H9 (cell line): ENCODE data around the gene NBL1. TPM values are rescaled to one million over a fixed set of nuclear protein-coding genes. Genes with fewer than 3 reads are reported as not detected.

Experiments used
- DNase-seq: peaks from one replicate; pipeline ENCODE4 v3.0.0-alpha.2; 2017
- H2AFZ ChIP-seq: one replicate; pipeline ENCODE4 v1.6.1; 2013; ENCODE audit warnings: mild to moderate bottlenecking, low read length, control low read depth, moderate library complexity
- H2AK5ac ChIP-seq: 2 replicates; pipeline ENCODE4 v1.6.1; 2013; ENCODE audit warnings: low read length, control low read depth, mixed read lengths; ENCODE audit not compliant: insufficient read length
- H2BK120ac ChIP-seq: one replicate; pipeline ENCODE4 v1.6.1; 2013; ENCODE audit warnings: low read depth, mild to moderate bottlenecking, low read length, control low read depth, inconsistent platforms; ENCODE audit not compliant: poor library complexity, severe bottlenecking
- H2BK12ac ChIP-seq: 2 replicates; pipeline ENCODE4 v1.6.1; 2013; ENCODE audit warnings: low read length, control low read depth, mixed read lengths, low read depth; ENCODE audit not compliant: insufficient read length
- H2BK15ac ChIP-seq: 2 replicates; pipeline ENCODE4 v1.6.1; 2013; ENCODE audit warnings: low read depth, low read length, control low read depth
- H2BK20ac ChIP-seq: one replicate; pipeline ENCODE4 v1.6.1; 2013; ENCODE audit warnings: low read depth, mild to moderate bottlenecking, low read length, control low read depth, inconsistent platforms; ENCODE audit not compliant: poor library complexity, severe bottlenecking
- H2BK5ac ChIP-seq: 2 replicates; pipeline ENCODE4 v1.6.1; 2013; ENCODE audit warnings: low read length, control low read depth, mixed read lengths; ENCODE audit not compliant: insufficient read length
- H3K14ac ChIP-seq: 2 replicates; pipeline ENCODE4 v1.6.1; 2013; ENCODE audit warnings: low read length, control low read depth; ENCODE audit not compliant: insufficient read depth
- H3K18ac ChIP-seq: 2 replicates; pipeline ENCODE4 v1.6.1; 2013; ENCODE audit warnings: low read depth, mild to moderate bottlenecking, mixed read lengths, low read length, control low read depth; ENCODE audit not compliant: insufficient read length
- H3K23ac ChIP-seq: 2 replicates; pipeline ENCODE4 v1.6.1; 2013; ENCODE audit warnings: low read length, control low read depth, mixed read lengths, low read depth; ENCODE audit not compliant: insufficient read length
- H3K23me2 ChIP-seq: 2 replicates; pipeline ENCODE4 v1.6.1; 2013; ENCODE audit warnings: low read depth, mild to moderate bottlenecking, mixed read lengths, low read length, control low read depth; ENCODE audit not compliant: insufficient read length, poor library complexity, severe bottlenecking
- H3K27ac ChIP-seq: 2 replicates; pipeline ENCODE4 v1.5.1; 2013; ENCODE audit warnings: low read length, control low read depth, mixed read lengths, low read depth; ENCODE audit not compliant: insufficient read length
- H3K27me3 ChIP-seq: 2 replicates; pipeline ENCODE4 v1.6.1; 2013; ENCODE audit warnings: low read length, control low read depth, inconsistent platforms; ENCODE audit not compliant: insufficient read depth
- H3K4ac ChIP-seq: 2 replicates; pipeline ENCODE4 v1.6.1; 2013; ENCODE audit warnings: low read depth, mild to moderate bottlenecking, control low read depth, inconsistent platforms, low read length, moderate library complexity
- H3K4me1 ChIP-seq: 2 replicates; pipeline ENCODE4 v1.6.1; 2013; ENCODE audit warnings: low read length, control low read depth, inconsistent platforms; ENCODE audit not compliant: insufficient read depth
- H3K4me2 ChIP-seq: 2 replicates; pipeline ENCODE4 v1.6.1; 2013; ENCODE audit warnings: low read length, control low read depth, mixed read lengths; ENCODE audit not compliant: insufficient read length, insufficient read depth
- H3K56ac ChIP-seq: 2 replicates; pipeline ENCODE4 v1.6.1; 2013; ENCODE audit warnings: low read depth, mild to moderate bottlenecking, mixed read lengths, low read length, control low read depth; ENCODE audit not compliant: insufficient read length
- H3K79me1 ChIP-seq: 2 replicates; pipeline ENCODE4 v1.6.1; 2013; ENCODE audit warnings: low read depth, mild to moderate bottlenecking, moderate library complexity, low read length, control low read depth, inconsistent platforms; ENCODE audit not compliant: insufficient read depth, poor library complexity, severe bottlenecking
- H3K79me2 ChIP-seq: 2 replicates; pipeline ENCODE4 v1.6.1; 2013; ENCODE audit warnings: low read length, control low read depth, inconsistent platforms; ENCODE audit not compliant: insufficient read depth
- H3K9ac ChIP-seq: 2 replicates; pipeline ENCODE4 v1.6.1; 2013; ENCODE audit warnings: low read length, control low read depth, mixed read lengths; ENCODE audit not compliant: insufficient read length; ENCODE audit errors: extremely low read depth
- H3K9me3 ChIP-seq: one replicate; pipeline ENCODE4 v1.6.1; 2013; ENCODE audit warnings: low read depth, low read length, inconsistent platforms; ENCODE audit not compliant: control insufficient read depth
- H3T11ph ChIP-seq: one replicate; pipeline ENCODE4 v1.6.1; 2013; ENCODE audit warnings: mild to moderate bottlenecking, low read length, control low read depth, inconsistent platforms
- H4K20me1 ChIP-seq: one replicate; pipeline ENCODE4 v1.6.1; 2013; ENCODE audit not compliant: control insufficient read depth, insufficient read length, insufficient read depth
- H4K5ac ChIP-seq: 2 replicates; pipeline ENCODE4 v1.6.1; 2013; ENCODE audit warnings: low read depth, mild to moderate bottlenecking, mixed read lengths, low read length, control low read depth; ENCODE audit not compliant: insufficient read length
- H4K8ac ChIP-seq: replicated peaks from 2 replicates; pipeline ENCODE4 v1.6.1; 2013; ENCODE audit warnings: low read length, control low read depth, mixed read lengths, low read depth; ENCODE audit not compliant: insufficient read length
- H4K91ac ChIP-seq: 2 replicates; pipeline ENCODE4 v1.6.1; 2013; ENCODE audit warnings: low read depth, mild to moderate bottlenecking, moderate library complexity, mixed read lengths, low read length, control low read depth; ENCODE audit not compliant: insufficient read length
- H3K27ac Mint-ChIP-seq, 3 experiments: 2 replicates in 2 of 3; 3 replicates in 1 of 3; pipeline ENCODE4 v1.8.0; 2020 to 2021; ENCODE audit warnings: mixed read lengths in 3 of 3, mild to moderate bottlenecking in 1 of 3, moderate library complexity in 1 of 3
- H3K27me3 Mint-ChIP-seq: 2 replicates; pipeline ENCODE4 v1.8.0; 2021; ENCODE audit warnings: low read depth, mild to moderate bottlenecking, moderate library complexity, mixed read lengths
- H3K36me3 Mint-ChIP-seq, 3 experiments: 2 replicates in 2 of 3; 3 replicates in 1 of 3; pipeline ENCODE4 v1.8.0; 2020 to 2021; ENCODE audit warnings: low read depth in 3 of 3, mixed read lengths in 3 of 3; ENCODE audit not compliant: insufficient read depth in 1 of 3
- H3K4me1 Mint-ChIP-seq, 2 experiments: 2 replicates each; pipeline ENCODE4 v1.8.0; 2020; ENCODE audit warnings: mixed read lengths in 2 of 2
- H3K4me3 Mint-ChIP-seq, 2 experiments: 2 replicates in 1 of 2; 3 replicates in 1 of 2; pipeline ENCODE4 v1.8.0; 2020 to 2021; ENCODE audit warnings: mild to moderate bottlenecking in 2 of 2, mixed read lengths in 2 of 2, moderate library complexity in 1 of 2
- H3K9me3 Mint-ChIP-seq, 2 experiments: 2 replicates in 1 of 2; 3 replicates in 1 of 2; pipeline ENCODE4 v1.8.0; 2020; ENCODE audit warnings: mild to moderate bottlenecking in 2 of 2, mixed read lengths in 2 of 2, moderate library complexity in 1 of 2
- WGBS: extraction: QIAGEN DNeasy Blood & Tissue Kit; methylation state at CpG from one replicate; pipeline ENCODE4 v1.1.7; 2013; ENCODE audit warnings: missing lambda C conversion rate, low lambda C conversion rate, mixed read lengths; ENCODE audit not compliant: insufficient read length; ENCODE audit errors: extremely low coverage; 5-methylcytosine and 5-hydroxymethylcytosine counted together
- total RNA-seq: library from RNA; stranded (reverse); gene quantifications from 2 replicates; pipeline ENCODE4 v1.2.1, GENCODE V29; 2021
- TF ChIP-seq, protein P1 (sequence below): fragments of 200-600 bp; sonication (generic); conservative IDR thresholded peaks from 3 replicates; pipeline ENCODE4 v1.8.0; 2021; ENCODE audit warnings: antibody characterized with exemption, mild to moderate bottlenecking

NBL1 gene
- total RNA-seq, 1 experiment from 2014 or later = 6.4 TPM

DNA sequence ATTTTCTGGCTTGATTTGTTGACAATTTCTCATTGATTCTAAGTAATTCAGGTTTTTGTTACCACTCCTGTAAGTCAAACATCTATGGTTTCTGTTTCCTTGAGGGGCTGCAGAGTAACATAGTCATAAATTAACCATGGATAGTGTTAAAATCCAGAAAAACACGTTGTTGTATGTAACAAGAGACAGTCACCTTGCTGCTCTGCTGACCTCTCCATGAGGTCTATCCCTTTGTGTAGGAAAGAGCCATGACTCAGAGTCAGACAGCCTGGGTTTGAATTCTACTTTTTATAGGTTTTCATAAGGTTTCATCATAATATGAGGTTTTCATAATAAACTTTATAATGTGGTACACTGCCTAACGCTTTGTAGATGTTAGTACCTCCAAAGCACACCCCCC is 27.6 kb upstream of the NBL1 start:
- Mint-ChIP-seq H3K27ac (0 out of 7 replicates have a peak overlapping the region, but pooled peaks of 1 of the 3 experiments have one; percentile 52), H3K27me3 (no peaks in the 10 kb centered on the region), H3K4me3 (no peak overlapping the region), H3K36me3 (peaks cover 0 to 11% (median 3%) of the 10 kb centered on the region in 3 experiments; a peak in 3 of 7 replicates), H3K9me3 (no peaks in the 10 kb centered on the region), H3K4me1 (peaks cover 16 to 19% of the 10 kb centered on the region in 2 experiments)
- H3T11ph ChIP-seq = no peak overlapping the region
- H3K18ac ChIP-seq = no peak overlapping the region
- no peak overlapping the region for H2BK12ac ChIP-seq
- no peaks in the 10 kb centered on the region for H3K79me1 ChIP-seq
- no peak overlapping the region for H2BK120ac ChIP-seq
- H4K91ac ChIP-seq = no peak overlapping the region
- no peak overlapping the region for H4K8ac ChIP-seq
- no peak overlapping the region for H3K4me2 ChIP-seq
- no peak overlapping the region for H3K4ac ChIP-seq
- H4K5ac ChIP-seq = no peak overlapping the region
- no peak overlapping the region for H3K23ac ChIP-seq
- TF ChIP-seq, protein P1, sequence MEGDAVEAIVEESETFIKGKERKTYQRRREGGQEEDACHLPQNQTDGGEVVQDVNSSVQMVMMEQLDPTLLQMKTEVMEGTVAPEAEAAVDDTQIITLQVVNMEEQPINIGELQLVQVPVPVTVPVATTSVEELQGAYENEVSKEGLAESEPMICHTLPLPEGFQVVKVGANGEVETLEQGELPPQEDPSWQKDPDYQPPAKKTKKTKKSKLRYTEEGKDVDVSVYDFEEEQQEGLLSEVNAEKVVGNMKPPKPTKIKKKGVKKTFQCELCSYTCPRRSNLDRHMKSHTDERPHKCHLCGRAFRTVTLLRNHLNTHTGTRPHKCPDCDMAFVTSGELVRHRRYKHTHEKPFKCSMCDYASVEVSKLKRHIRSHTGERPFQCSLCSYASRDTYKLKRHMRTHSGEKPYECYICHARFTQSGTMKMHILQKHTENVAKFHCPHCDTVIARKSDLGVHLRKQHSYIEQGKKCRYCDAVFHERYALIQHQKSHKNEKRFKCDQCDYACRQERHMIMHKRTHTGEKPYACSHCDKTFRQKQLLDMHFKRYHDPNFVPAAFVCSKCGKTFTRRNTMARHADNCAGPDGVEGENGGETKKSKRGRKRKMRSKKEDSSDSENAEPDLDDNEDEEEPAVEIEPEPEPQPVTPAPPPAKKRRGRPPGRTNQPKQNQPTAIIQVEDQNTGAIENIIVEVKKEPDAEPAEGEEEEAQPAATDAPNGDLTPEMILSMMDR = no peak
- no peaks in the 10 kb centered on the region for H3K9me3 ChIP-seq
- H2BK20ac ChIP-seq = no peak overlapping the region
- no peak overlapping the region for H3K14ac ChIP-seq
- no CpG with 5 or more reads among the region's 2 CpGs for WGBS
- H3K56ac ChIP-seq = no peak overlapping the region
- no peaks in the 10 kb centered on the region for H3K23me2 ChIP-seq
- no peaks in the 10 kb centered on the region for H3K27me3 ChIP-seq
- H2AK5ac ChIP-seq = no peak overlapping the region
- H3K79me2 ChIP-seq = peaks cover 5% of the 10 kb centered on the region; the same call in 1 of the 2 replicates
- H4K20me1 ChIP-seq = no peaks in the 10 kb centered on the region
- no peak overlapping the region for H2BK15ac ChIP-seq
- H2BK5ac ChIP-seq = no peak overlapping the region
- no peak for DNase-seq
- H3K27ac ChIP-seq = no peak overlapping the region
- no peak overlapping the region for H3K9ac ChIP-seq
- H2AFZ ChIP-seq = no peak overlapping the region
- H3K4me1 ChIP-seq = peaks cover 5% of the 10 kb centered on the region; the same call in 1 of the 2 replicates
